ENCODE measurements around the gene MECP2.

MECP2 gene

DNA sequence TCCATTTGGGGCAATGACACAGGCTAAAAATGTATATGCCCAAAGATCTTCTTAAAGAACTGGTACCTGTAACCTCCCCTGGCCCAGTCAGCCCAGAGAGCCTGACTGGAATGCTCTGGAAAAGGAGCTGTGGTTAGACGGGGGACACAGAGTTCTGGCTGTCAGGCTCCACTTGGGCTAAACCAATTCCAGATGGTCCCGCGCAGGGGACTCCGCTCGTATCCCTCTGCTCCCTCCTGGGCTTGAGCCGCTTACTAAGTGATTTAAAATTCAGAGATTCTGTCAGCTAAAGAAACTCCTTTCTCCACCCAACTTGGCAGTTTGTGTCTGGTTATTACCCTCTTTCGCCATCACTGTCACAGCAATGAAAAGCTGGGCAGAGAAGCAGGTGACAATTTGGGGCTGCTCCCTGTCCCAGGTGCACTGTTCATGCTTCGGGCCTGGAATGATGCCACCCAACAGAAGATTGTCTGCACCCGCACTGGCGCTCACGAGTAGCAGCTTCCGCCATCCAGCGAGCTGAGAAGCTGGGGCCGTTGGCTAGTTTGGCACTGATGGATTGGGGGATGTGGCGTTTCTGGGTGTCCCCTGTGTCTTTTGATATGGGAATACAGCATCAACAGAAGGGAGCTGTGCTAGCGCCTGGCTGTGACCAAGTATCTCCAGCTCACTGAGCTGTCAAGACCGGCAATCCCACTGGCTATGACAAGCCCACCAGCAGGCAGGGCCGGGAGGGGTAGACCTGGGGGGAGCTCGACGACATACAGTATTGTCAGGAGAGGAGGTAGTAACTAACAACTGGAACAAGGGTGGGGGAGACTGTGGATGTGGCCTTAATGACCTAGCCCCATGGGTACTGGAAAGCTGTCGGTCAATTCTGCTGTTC is 71.1 kb downstream of the MECP2 start:
- H3K27me3 ChIP-seq (ENCODE audit: insufficient read depth, poor library complexity, severe bottlenecking): no peaks in the 10 kb centered on the region
- H3K27ac ChIP-seq (ENCODE audit: poor library complexity, severe bottlenecking): no peak overlapping the region
- ATAC-seq (ENCODE audit: low read depth) (no peak), DNase-seq (ENCODE audit: low spot score) (no peak)
- TF ChIP-seq, protein P1, sequence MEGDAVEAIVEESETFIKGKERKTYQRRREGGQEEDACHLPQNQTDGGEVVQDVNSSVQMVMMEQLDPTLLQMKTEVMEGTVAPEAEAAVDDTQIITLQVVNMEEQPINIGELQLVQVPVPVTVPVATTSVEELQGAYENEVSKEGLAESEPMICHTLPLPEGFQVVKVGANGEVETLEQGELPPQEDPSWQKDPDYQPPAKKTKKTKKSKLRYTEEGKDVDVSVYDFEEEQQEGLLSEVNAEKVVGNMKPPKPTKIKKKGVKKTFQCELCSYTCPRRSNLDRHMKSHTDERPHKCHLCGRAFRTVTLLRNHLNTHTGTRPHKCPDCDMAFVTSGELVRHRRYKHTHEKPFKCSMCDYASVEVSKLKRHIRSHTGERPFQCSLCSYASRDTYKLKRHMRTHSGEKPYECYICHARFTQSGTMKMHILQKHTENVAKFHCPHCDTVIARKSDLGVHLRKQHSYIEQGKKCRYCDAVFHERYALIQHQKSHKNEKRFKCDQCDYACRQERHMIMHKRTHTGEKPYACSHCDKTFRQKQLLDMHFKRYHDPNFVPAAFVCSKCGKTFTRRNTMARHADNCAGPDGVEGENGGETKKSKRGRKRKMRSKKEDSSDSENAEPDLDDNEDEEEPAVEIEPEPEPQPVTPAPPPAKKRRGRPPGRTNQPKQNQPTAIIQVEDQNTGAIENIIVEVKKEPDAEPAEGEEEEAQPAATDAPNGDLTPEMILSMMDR (IDR thresholded peaks at IDR 0.05; ENCODE audit: poor library complexity, severe bottlenecking): no peak
- H3K36me3 ChIP-seq (ENCODE audit: low read depth): no peaks in the 10 kb centered on the region; the same call in 1 of the 2 replicates
- no peaks in the 10 kb centered on the region for H3K4me1 ChIP-seq (ENCODE audit: insufficient read depth, poor library complexity, severe bottlenecking)
- no peak overlapping the region for H3K4me3 ChIP-seq (ENCODE audit: severe bottlenecking)
- H3K9me3 ChIP-seq (ENCODE audit: severe bottlenecking): no peaks in the 10 kb centered on the region

DNA sequence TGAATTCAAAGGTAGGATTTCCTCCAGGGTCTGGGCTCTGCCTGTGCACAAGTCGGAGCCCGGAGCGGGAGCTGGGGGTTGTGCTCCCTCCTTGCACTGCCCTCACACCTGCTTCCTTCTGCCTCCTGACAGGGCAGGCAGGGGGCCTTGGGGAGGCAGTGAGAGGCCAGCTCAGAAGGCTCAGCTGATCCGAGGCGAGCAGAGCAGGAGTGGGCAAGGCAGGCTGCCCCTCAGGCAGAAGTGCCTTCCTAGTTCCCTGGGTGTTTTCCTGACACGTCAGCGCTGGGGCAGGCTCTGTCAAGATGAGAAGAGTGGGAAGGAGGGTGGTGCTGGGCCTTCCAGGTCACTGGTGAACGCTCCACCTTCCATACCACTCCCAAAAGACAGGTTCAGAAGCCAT is 72.3 kb downstream of the MECP2 start:
- no peak overlapping the region for H3K27ac ChIP-seq (ENCODE audit: poor library complexity, severe bottlenecking)
- no peak for DNase-seq (ENCODE audit: low spot score)
- peak; percentile 46; the same call in 1 of the 3 replicates for ATAC-seq (ENCODE audit: low read depth)
- no peaks in the 10 kb centered on the region for H3K4me1 ChIP-seq (ENCODE audit: insufficient read depth, poor library complexity, severe bottlenecking)
- H3K36me3 ChIP-seq (ENCODE audit: low read depth): no peaks in the 10 kb centered on the region
- H3K4me3 ChIP-seq (ENCODE audit: severe bottlenecking): no peak overlapping the region
- TF ChIP-seq, protein P1 (IDR thresholded peaks at IDR 0.05; ENCODE audit: poor library complexity, severe bottlenecking): no peak
- H3K9me3 ChIP-seq (ENCODE audit: severe bottlenecking): no peaks in the 10 kb centered on the region
- no peaks in the 10 kb centered on the region for H3K27me3 ChIP-seq (ENCODE audit: insufficient read depth, poor library complexity, severe bottlenecking)

DNA sequence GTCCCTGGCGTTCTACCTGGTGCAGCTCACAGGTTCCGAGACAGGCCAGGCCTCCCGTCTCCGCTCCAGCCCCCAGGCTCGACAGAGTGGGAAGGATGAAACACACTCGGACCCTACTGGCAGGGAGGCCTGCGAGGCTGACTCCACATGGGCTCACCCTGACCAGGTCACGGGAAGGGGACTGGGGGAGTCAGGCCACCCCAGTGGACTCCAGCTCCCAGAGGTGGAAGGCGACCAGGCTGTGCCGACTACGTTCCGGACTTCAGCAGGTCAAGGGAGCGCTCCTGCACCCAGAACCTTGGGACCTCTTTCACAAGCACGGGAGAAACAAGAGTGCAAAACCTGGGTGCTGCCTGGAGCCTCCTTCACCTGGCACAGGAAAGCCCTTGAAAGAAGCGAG is 73.2 kb downstream of the MECP2 start:
- H3K4me1 ChIP-seq (ENCODE audit: insufficient read depth, poor library complexity, severe bottlenecking): no peaks in the 10 kb centered on the region
- H3K36me3 ChIP-seq (ENCODE audit: low read depth): no peaks in the 10 kb centered on the region
- no peak overlapping the region for H3K4me3 ChIP-seq (ENCODE audit: severe bottlenecking)
- ATAC-seq (ENCODE audit: low read depth) (no peak), DNase-seq (ENCODE audit: low spot score) (no peak)
- TF ChIP-seq, protein P1 (IDR thresholded peaks at IDR 0.05; ENCODE audit: poor library complexity, severe bottlenecking): no peak
- H3K27me3 ChIP-seq (ENCODE audit: insufficient read depth, poor library complexity, severe bottlenecking): no peaks in the 10 kb centered on the region
- no peak overlapping the region for H3K27ac ChIP-seq (ENCODE audit: poor library complexity, severe bottlenecking)
- no peaks in the 10 kb centered on the region for H3K9me3 ChIP-seq (ENCODE audit: severe bottlenecking)

DNA sequence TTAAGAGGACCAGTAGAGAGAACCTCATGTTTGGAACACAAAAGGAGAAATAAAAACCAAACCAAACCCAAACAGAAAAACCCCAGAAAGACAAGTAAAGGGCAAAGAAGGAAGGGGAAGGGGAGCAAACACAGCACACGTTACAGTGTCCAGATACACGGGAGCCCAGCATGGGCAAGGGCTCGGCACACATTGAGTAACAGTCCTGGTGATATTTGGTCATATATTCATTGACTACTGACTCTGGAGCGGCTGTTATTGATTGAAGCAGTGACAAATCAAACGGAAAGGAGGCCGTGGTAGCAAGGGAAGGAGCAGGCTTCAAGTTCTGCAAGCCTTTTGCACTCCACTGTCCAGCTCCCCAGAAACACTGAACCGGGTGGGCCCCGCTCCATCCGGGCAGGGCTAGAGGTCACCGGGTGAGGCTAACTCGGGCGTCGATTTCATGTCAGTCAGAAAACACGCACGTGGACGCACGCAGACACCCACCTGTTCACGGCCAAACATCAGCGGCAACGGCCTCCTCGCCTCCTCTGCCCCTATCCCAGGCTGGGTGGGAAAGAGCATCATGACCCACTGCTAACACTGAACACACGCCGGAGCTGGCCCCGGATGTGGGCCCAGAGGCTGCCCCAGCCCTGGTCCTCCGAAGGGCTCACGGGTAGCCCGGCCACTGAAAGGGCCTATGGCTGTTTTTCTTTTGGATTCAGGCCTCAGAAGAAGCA is 74.1 kb downstream of the MECP2 start:
- no peaks in the 10 kb centered on the region for H3K4me1 ChIP-seq (ENCODE audit: insufficient read depth, poor library complexity, severe bottlenecking)
- TF ChIP-seq, protein P1 (IDR thresholded peaks at IDR 0.05; ENCODE audit: poor library complexity, severe bottlenecking): no peak
- ATAC-seq (ENCODE audit: low read depth): no peak
- H3K4me3 ChIP-seq (ENCODE audit: severe bottlenecking): no peak overlapping the region
- no peaks in the 10 kb centered on the region; the same call in 1 of the 2 replicates for H3K36me3 ChIP-seq (ENCODE audit: low read depth)
- H3K27ac ChIP-seq (ENCODE audit: poor library complexity, severe bottlenecking): no peak overlapping the region
- DNase-seq (ENCODE audit: low spot score): no peak
- no peaks in the 10 kb centered on the region for H3K27me3 ChIP-seq (ENCODE audit: insufficient read depth, poor library complexity, severe bottlenecking)
- no peaks in the 10 kb centered on the region for H3K9me3 ChIP-seq (ENCODE audit: severe bottlenecking)

Data from RWPE2 (cell line).